Measurements from ENCODE around the gene CLIC4.
"Not testable (repeated sequence)": the region's sequence is repeated elsewhere in the genome, so short reads cannot be mapped to it uniquely, and the experiment has no call there.

CLIC4 gene

DNA sequence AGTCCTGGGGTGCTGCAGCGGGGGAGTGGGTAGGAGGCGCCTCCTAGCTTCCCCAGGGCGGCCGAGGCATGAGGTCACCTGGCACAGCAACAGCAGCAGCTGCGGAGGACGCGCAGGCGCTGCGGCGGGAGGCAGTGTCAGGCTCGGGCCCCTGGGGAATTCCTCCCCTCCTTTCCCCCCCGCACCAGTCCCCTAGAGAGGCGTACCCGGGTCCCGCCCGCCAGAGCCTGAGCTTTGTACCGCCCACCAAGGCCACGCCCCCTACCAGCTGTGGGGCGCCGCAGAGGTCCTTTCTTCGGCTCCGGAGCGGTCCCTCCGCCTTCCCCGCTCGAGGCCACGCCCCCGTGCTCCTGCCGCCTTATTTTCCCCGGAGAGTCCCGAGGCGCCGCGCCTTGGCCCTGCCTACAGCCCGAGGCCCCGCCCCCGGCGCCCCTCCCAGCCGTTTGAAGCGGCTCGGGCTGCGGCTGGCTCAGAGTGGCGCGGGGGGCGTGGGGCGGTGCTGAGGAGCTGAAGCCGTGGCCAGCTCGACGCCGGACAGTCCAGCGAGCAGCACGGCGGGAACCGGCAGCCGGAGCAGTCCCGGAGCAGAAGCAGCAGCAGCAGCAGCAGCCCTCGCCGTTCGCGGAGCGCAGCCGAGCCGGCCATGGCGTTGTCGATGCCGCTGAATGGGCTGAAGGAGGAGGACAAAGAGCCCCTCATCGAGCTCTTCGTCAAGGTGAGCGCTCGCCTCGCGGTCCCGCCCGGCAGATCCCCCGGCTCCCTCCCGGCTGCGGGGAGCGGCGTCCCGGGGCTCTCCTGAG lies at the start of gene CLIC4:
Gene CLIC4, plus strand, starts transcription at position 537 of the 800 bp plus-strand sequence. Its CDS starts 107 bp downstream, at position 644.
- peak within 1 kb of the TSS; percentile 95 for H3K27ac Mint-ChIP-seq

GRCh38 chr1:24696041-24696755 lies 49.0 kb upstream of the CLIC4 start:
- TF ChIP-seq CTCF (IDR thresholded peaks at IDR 0.05): no peak
- no peak overlapping the region for H3K27ac Mint-ChIP-seq
- H3K36me3 Mint-ChIP-seq (ENCODE audit: low read depth): no peaks in the 10 kb centered on the region
- peaks cover 11% of the 10 kb centered on the region for H3K4me1 Mint-ChIP-seq
- DNase-seq: no peak
- peaks cover 8% of the 10 kb centered on the region for H3K9me3 Mint-ChIP-seq
- no peak overlapping the region for H3K4me3 Mint-ChIP-seq
- peaks cover 20% of the 10 kb centered on the region for H3K27me3 Mint-ChIP-seq (ENCODE audit: low read depth, poor library complexity)

More for the DNA sequence above, at the start of gene CLIC4:
- H3K36me3 Mint-ChIP-seq (ENCODE audit: low read depth): peaks cover 18% of the 10 kb centered on the region
- no peaks in the 10 kb centered on the region for H3K9me3 Mint-ChIP-seq
- no peaks in the 10 kb centered on the region for H3K27me3 Mint-ChIP-seq (ENCODE audit: low read depth, poor library complexity)
- H3K4me3 Mint-ChIP-seq: peak within 1 kb of the TSS; percentile 96
- no peak for TF ChIP-seq CTCF (IDR thresholded peaks at IDR 0.05)
- peak; percentile 100 for DNase-seq
- H3K4me1 Mint-ChIP-seq: peaks cover 69% of the 10 kb centered on the region

DNA sequence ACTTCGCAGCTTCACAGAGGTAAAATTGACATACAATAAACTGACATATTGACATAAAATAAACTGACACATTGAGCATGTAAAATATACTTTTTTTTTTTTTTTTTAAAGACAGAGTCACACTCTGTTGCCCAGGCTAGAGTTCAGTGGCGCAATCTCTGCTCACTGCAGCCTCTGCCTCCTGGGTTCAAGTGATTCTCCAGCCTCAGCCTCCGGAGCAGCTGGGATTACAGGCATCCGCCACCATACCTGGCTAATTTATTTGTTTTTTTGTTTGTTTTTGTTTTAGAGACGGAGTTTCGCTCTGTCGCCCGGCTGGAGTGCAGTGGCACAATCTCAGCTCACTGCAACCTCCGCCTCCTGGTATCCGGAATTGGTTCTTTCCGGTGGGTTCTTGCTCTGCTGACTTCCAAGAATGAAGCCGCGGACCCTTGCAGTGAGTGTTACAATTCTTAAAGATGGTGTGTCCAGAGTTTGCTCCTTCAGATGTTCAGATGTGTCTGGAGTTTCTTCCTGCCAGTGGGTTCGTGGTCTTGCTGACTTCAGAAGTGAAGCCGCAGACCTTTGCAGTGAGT lies 48.4 kb upstream of the CLIC4 start:
- H3K27ac Mint-ChIP-seq: peak overlapping the region; percentile 49
- no peak for TF ChIP-seq CTCF (IDR thresholded peaks at IDR 0.05)
- DNase-seq: peak; percentile 16
- peaks cover 11% of the 10 kb centered on the region for H3K4me1 Mint-ChIP-seq
- no peak overlapping the region for H3K4me3 Mint-ChIP-seq
- H3K9me3 Mint-ChIP-seq: peaks cover 5% of the 10 kb centered on the region
- no peaks in the 10 kb centered on the region for H3K36me3 Mint-ChIP-seq (ENCODE audit: low read depth)
- H3K27me3 Mint-ChIP-seq (ENCODE audit: low read depth, poor library complexity): peaks cover 15% of the 10 kb centered on the region

GRCh38 chr1:24697453-24698001 lies 47.7 kb upstream of the CLIC4 start:
- Mint-ChIP-seq H3K4me1 (peaks cover 16% of the 10 kb centered on the region), H3K27me3 (ENCODE audit: low read depth, poor library complexity) (peaks cover 15% of the 10 kb centered on the region), H3K27ac (peak overlapping the region; percentile 49)
- not testable (repeated sequence) for DNase-seq; H3K4me3 Mint-ChIP-seq; H3K9me3 Mint-ChIP-seq; H3K36me3 Mint-ChIP-seq (ENCODE audit: low read depth)

DNA sequence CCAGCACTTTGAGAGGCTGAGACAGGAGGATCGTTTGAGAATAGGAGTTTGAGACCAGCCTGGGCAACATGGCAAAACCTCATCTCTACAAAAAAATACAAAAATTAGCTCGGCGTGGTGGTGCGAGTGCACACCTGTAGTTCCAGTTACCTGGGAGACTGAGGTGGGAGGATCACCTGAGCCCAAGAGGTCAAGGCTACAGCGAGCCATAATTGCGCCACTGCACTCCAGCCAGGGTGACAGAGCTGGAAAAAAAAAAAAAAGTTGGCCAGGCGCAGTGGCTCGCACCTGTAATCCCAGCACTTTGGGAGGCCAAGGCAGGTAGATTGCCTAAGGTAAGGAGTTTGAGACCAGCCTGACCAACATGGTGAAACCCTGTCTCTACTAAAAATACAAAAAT lies 46.9 kb upstream of the CLIC4 start:
- Mint-ChIP-seq H3K4me1 (peaks cover 23% of the 10 kb centered on the region), H3K27me3 (ENCODE audit: low read depth, poor library complexity) (peaks cover 15% of the 10 kb centered on the region)
- not testable (repeated sequence) for H3K36me3 Mint-ChIP-seq (ENCODE audit: low read depth); DNase-seq; H3K9me3 Mint-ChIP-seq; H3K27ac Mint-ChIP-seq; H3K4me3 Mint-ChIP-seq

DNA sequence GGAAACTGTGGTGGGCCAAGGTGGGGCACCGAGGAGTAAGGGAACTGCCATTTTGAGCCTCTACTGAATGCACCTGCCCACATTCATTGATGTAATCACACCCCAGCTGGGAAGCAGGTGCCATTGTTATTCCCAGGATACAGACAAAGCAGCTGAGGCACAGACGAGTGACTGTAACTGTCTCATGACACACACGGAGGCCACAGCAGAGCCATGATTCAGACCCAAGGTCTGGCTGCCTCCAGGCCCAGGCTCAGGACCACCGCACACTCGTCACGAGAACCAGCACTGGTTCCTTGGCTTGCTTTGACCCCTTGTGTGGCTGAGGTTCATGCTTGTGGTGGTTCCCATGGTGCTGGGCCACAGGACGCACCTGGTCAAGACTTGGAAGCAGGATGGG lies 45.6 kb upstream of the CLIC4 start:
- H3K27ac Mint-ChIP-seq: no peak overlapping the region
- no peaks in the 10 kb centered on the region for H3K36me3 Mint-ChIP-seq (ENCODE audit: low read depth)
- H3K27me3 Mint-ChIP-seq (ENCODE audit: low read depth, poor library complexity): peaks cover 15% of the 10 kb centered on the region
- peaks cover 5% of the 10 kb centered on the region for H3K9me3 Mint-ChIP-seq
- no peak for DNase-seq
- H3K4me1 Mint-ChIP-seq: peaks cover 28% of the 10 kb centered on the region
- H3K4me3 Mint-ChIP-seq: no peak overlapping the region
- no peak for TF ChIP-seq CTCF (IDR thresholded peaks at IDR 0.05)
